ENCODE results near the gene TPST1. TPM values are rescaled to one million over a fixed set of nuclear protein-coding genes. Genes with fewer than 3 reads are reported as not detected.

TPST1 gene
- 33.2 and 37.7 TPM in 2 replicates for total RNA-seq

DNA sequence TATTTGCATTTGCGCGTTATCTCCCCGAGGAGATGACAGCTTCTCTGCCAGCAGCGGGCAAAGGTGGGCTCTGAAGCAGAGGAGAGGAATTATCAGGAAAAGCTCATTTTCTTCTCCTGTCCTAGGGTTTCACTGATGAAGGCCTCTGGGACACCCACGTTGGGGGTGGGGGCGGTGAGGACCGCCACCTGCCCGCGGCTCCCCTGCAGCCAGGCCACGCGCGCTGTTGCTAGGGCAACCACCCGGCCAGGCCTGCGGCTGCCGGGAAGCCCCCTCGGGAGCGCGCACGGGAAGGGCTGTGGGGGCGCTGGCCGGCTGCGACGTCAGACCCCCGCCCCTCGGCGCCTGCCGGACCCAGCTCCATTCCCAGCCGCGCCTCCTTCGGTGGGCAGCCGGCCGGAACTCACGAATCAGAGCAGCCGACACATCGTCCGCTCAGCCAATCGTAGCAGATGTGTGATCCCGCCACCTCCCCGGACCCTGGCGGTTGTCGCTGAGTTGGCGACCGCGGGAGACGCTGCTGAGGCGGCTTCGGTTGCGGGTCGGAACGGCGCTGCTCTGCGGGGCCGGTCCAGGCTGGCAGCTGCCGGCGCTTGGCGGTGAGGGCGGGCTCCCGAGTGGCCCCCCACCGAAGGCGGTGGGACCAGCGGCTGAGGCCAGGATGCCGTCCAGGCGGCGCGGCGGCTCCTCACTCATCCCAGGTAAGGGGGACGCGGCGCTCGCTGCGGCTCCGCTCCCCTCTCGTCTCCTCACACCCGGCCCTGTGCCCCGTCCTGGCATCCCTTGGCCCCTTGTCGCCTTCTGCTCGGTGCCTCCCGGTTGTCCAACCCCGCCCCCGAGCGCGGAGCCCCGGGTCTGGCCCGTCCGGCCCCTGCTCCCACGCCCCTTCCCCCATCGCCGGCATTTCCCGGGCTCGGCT lies at the start of gene TPST1:
Gene TPST1 (plus strand): TSS at position 513 of the 919 bp plus-strand sequence. CDS start 35,092 bp downstream, outside the sequence.

Other genes with a start within 250 kb of the TPST1 start
- gene GUSB, start 223.1 kb upstream of the TPST1 start, total RNA-seq: 12.1 and 14.4 TPM in 2 replicates
- 74.2 and 77.1 TPM in 2 replicates for gene ASL, start 129.5 kb upstream of the TPST1 start, total RNA-seq
- 22.0 and 28.7 TPM in 2 replicates for gene CRCP, start 90.5 kb upstream of the TPST1 start, total RNA-seq

All from cardiac atrium fibroblast (primary cell).